SK-N-SH (cell line): ENCODE measurements around the gene TRPM1.

ENCODE experiments used
- JUND ChIP-seq: IDR thresholded peaks from 2 replicates; pipeline ENCODE4 v1.4.0; 2012
- POLR2AphosphoS5 ChIP-seq: IDR thresholded peaks from 2 replicates; pipeline ENCODE4 v1.6.1; 2012; ENCODE audit warnings: low read depth, low read length
- RAD21 ChIP-seq: IDR thresholded peaks from 2 replicates; pipeline ENCODE4 v1.6.1; 2012; ENCODE audit warnings: mild to moderate bottlenecking, low read length
- RFX5 ChIP-seq: IDR thresholded peaks from 2 replicates; pipeline ENCODE4 v1.6.1; 2012; ENCODE audit warnings: mild to moderate bottlenecking, improper control_type of control experiment, low read length
- TF ChIP-seq, protein P1 (sequence below): fragments of 200-600 bp; sonication (generic); IDR thresholded peaks from 2 replicates; pipeline ENCODE4 v1.6.1; 2017; ENCODE audit warnings: antibody characterized with exemption, mild to moderate bottlenecking, moderate library complexity

GRCh38 chr15:31074321-31074720 lies 27.2 kb downstream of the TRPM1 start:
- TF ChIP-seq, protein P1, sequence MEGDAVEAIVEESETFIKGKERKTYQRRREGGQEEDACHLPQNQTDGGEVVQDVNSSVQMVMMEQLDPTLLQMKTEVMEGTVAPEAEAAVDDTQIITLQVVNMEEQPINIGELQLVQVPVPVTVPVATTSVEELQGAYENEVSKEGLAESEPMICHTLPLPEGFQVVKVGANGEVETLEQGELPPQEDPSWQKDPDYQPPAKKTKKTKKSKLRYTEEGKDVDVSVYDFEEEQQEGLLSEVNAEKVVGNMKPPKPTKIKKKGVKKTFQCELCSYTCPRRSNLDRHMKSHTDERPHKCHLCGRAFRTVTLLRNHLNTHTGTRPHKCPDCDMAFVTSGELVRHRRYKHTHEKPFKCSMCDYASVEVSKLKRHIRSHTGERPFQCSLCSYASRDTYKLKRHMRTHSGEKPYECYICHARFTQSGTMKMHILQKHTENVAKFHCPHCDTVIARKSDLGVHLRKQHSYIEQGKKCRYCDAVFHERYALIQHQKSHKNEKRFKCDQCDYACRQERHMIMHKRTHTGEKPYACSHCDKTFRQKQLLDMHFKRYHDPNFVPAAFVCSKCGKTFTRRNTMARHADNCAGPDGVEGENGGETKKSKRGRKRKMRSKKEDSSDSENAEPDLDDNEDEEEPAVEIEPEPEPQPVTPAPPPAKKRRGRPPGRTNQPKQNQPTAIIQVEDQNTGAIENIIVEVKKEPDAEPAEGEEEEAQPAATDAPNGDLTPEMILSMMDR, result no peak
- no peak for TF ChIP-seq RFX5
- no peak for TF ChIP-seq JUND
- TF ChIP-seq RAD21, result no peak
- no peak for TF ChIP-seq POLR2AphosphoS5
